ENCODE measurements around the gene WWOX.

GRCh38 chr16:78916928-78917545 lies 817.6 kb downstream of the WWOX start:
- TF ChIP-seq CTCF (IDR thresholded peaks at IDR 0.05 in 8 of 11, conservative IDR thresholded peaks at IDR 0.05 in 3 of 11) (no peak), POLR2AphosphoS5 (IDR thresholded peaks at IDR 0.05) (no peak), POLR2A (IDR thresholded peaks at IDR 0.05) (no peak)
